K562 (cell line): Measurements from ENCODE around the gene CMBL. TPM values are rescaled to one million over a fixed set of nuclear protein-coding genes. Genes with fewer than 3 reads are reported as not detected.

Experiments used
- BACH1 ChIP-seq: fragments of 200-800 bp; sonication (Bioruptor generic); IDR thresholded peaks from 2 replicates; pipeline ENCODE4 v1.6.1; 2016; ENCODE audit warnings: missing genetic modification characterization, missing compliant biosample characterization
- CBFA2T3 ChIP-seq: fragments of 450-650 bp; IDR thresholded peaks from 2 replicates; pipeline ENCODE4 v1.6.1; 2017
- CREBBP ChIP-seq: IDR thresholded peaks from one replicate; pipeline ENCODE4 v1.6.1; 2012; ENCODE audit warnings: low read depth, mild to moderate bottlenecking, control low read depth, inconsistent platforms, low read length
- CTBP1 ChIP-seq: fragments of 450-650 bp; IDR thresholded peaks from 2 replicates; pipeline ENCODE4 v1.6.1; 2016; ENCODE audit warnings: borderline replicate concordance
- EP300 ChIP-seq: IDR thresholded peaks from 2 replicates; pipeline ENCODE4 v1.6.1; 2012; ENCODE audit warnings: low read length, improper control_type of control experiment
- FIP1L1 ChIP-seq: fragments of 200-400 bp; formaldehyde crosslinking; IDR thresholded peaks from 2 replicates; pipeline ENCODE4 v1.6.1; 2018; ENCODE audit warnings: mild to moderate bottlenecking, low read depth, low read length; ENCODE audit not compliant: poor library complexity, severe bottlenecking
- FOXA1 ChIP-seq: fragments of 450-650 bp; IDR thresholded peaks from 2 replicates; pipeline ENCODE4 v1.6.1; 2016; ENCODE audit warnings: mild to moderate bottlenecking, borderline replicate concordance
- GATAD2B ChIP-seq: fragments of 450-650 bp; IDR thresholded peaks from 2 replicates; pipeline ENCODE4 v1.6.1; 2017; ENCODE audit warnings: mild to moderate bottlenecking, borderline replicate concordance
- HDAC1 ChIP-seq, 2 experiments: fragments of 450-650 bp; IDR thresholded peaks; 2 replicates each; pipeline ENCODE4 v1.6.1; 2016 to 2017; ENCODE audit warnings: inconsistent platforms in 1 of 2, mild to moderate bottlenecking in 1 of 2, moderate library complexity in 1 of 2
- HNRNPL ChIP-seq: fragments of 200-400 bp; formaldehyde crosslinking; IDR thresholded peaks from 2 replicates; pipeline ENCODE4 v1.6.1; 2017; ENCODE audit warnings: low read depth, mild to moderate bottlenecking, low read length
- LEF1 ChIP-seq: fragments of 450-650 bp; IDR thresholded peaks from 2 replicates; pipeline ENCODE4 v1.6.1; 2016; ENCODE audit warnings: mild to moderate bottlenecking
- MTA1 ChIP-seq: fragments of 450-650 bp; IDR thresholded peaks from 2 replicates; pipeline ENCODE4 v1.6.1; 2017; ENCODE audit warnings: borderline replicate concordance
- NCOA1 ChIP-seq: fragments of 450-650 bp; IDR thresholded peaks from 2 replicates; pipeline ENCODE4 v1.6.1; 2016; ENCODE audit warnings: low read depth
- NR3C1 ChIP-seq: sonication (generic); formaldehyde crosslinking; IDR thresholded peaks from 2 replicates; pipeline ENCODE4 v1.8.1; 2022; ENCODE audit warnings: missing genetic modification reagents
- NRF1 ChIP-seq, 2 experiments: fragments of 450-650 bp; IDR thresholded peaks in 1 of 2; conservative IDR thresholded peaks in 1 of 2; 2 replicates each; pipeline ENCODE4 v1.6.1; 2014; ENCODE audit warnings: mild to moderate bottlenecking in 2 of 2
- PKNOX1 ChIP-seq: fragments of 450-650 bp; IDR thresholded peaks from 2 replicates; pipeline ENCODE4 v1.6.1; 2016
- SMARCA4 ChIP-seq: fragments of 450-650 bp; IDR thresholded peaks from 2 replicates; pipeline ENCODE4 v1.6.1; 2016
- TAF15 ChIP-seq: fragments of 200-400 bp; formaldehyde crosslinking; IDR thresholded peaks from 2 replicates; pipeline ENCODE4 v1.6.1; 2017; ENCODE audit warnings: mild to moderate bottlenecking, low read depth, low read length, moderate library complexity
- ZBTB1 ChIP-seq: sonication (generic); formaldehyde crosslinking; IDR thresholded peaks from 2 replicates; pipeline ENCODE4 v1.8.1; 2023; ENCODE audit warnings: missing genetic modification reagents, low read depth, mild to moderate bottlenecking, borderline replicate concordance
- ZEB2 ChIP-seq: fragments of 450-650 bp; IDR thresholded peaks from 2 replicates; pipeline ENCODE4 v1.6.1; 2016
- ZKSCAN1 ChIP-seq: fragments of 150-350 bp; IDR thresholded peaks from 2 replicates; pipeline ENCODE4 v1.6.1; 2016; ENCODE audit warnings: low read depth, low read length
- ZNF24 ChIP-seq: fragments of 450-650 bp; IDR thresholded peaks from 2 replicates; pipeline ENCODE4 v1.6.1; 2016
- ZNF507 ChIP-seq: conservative IDR thresholded peaks from 2 replicates; pipeline ENCODE4 v1.6.1; 2017; ENCODE audit warnings: missing genetic modification characterization, missing compliant biosample characterization
- ZNF57 ChIP-seq: fragments of 450-650 bp; formaldehyde crosslinking; IDR thresholded peaks from 2 replicates; pipeline ENCODE4 v1.4.0; 2020; ENCODE audit warnings: mild to moderate bottlenecking, moderate library complexity
- polyA plus RNA-seq, 8 experiments: library from polyadenylated mRNA; depleted of rRNA in 4 of 8; stranded (reverse) in 5 of 8; unstranded in 3 of 8; fragments of >200 nt; fragmentation: Nextera tagmentation in 2 of 8; fragmentation: Illumina TruSeq in 1 of 8; extraction: Ambion mirVana in 2 of 8; extraction: Trizol in 1 of 8; gene quantifications; 2 replicates each; pipeline versions ENCODE4 v1.2.1 to v1.2.3, GENCODE V29; 2011 to 2014; ENCODE audit warnings: inconsistent platforms in 1 of 8, missing spikeins in 1 of 8
- total RNA-seq, 7 experiments: library from RNA; depleted of rRNA in 6 of 7; stranded (reverse); fragments of >200 nt in 6 of 7; fragmentation: Illumina TruSeq in 2 of 7; extraction: Trizol in 2 of 7; gene quantifications; 2 replicates each; pipeline versions ENCODE4 v1.2.1 to v1.2.3, GENCODE V29; 2011 to 2021; ENCODE audit warnings: low replicate concordance in 1 of 7
- TF ChIP-seq, protein P1 (sequence below): fragments of 450-650 bp; IDR thresholded peaks from 2 replicates; pipeline ENCODE4 v1.6.1; 2018; ENCODE audit not compliant: partially characterized antibody
- TF ChIP-seq, protein P2 (sequence below): IDR thresholded peaks from 2 replicates; pipeline ENCODE4 v1.6.1; 2014; ENCODE audit warnings: antibody characterized with exemption

CMBL gene
- total and polyA plus RNA-seq, 9 of the 15 experiments (the other 6 are each of a cell fraction or from before 2014, with no cell fraction given) = 22.6 to 192 (median 71.1) TPM

- TF ChIP-seq, protein P1, sequence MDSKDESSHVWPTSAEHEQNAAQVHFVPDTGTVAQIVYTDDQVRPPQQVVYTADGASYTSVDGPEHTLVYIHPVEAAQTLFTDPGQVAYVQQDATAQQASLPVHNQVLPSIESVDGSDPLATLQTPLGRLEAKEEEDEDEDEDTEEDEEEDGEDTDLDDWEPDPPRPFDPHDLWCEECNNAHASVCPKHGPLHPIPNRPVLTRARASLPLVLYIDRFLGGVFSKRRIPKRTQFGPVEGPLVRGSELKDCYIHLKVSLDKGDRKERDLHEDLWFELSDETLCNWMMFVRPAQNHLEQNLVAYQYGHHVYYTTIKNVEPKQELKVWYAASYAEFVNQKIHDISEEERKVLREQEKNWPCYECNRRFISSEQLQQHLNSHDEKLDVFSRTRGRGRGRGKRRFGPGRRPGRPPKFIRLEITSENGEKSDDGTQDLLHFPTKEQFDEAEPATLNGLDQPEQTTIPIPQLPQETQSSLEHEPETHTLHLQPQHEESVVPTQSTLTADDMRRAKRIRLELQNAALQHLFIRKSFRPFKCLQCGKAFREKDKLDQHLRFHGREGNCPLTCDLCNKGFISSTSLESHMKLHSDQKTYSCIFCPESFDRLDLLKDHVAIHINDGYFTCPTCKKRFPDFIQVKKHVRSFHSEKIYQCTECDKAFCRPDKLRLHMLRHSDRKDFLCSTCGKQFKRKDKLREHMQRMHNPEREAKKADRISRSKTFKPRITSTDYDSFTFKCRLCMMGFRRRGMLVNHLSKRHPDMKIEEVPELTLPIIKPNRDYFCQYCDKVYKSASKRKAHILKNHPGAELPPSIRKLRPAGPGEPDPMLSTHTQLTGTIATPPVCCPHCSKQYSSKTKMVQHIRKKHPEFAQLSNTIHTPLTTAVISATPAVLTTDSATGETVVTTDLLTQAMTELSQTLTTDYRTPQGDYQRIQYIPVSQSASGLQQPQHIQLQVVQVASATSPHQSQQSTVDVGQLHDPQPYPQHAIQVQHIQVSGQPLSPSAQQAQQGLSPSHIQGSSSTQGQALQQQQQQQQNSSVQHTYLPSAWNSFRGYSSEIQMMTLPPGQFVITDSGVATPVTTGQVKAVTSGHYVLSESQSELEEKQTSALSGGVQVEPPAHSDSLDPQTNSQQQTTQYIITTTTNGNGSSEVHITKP = peak; percentile 57
- TF ChIP-seq FOXA1 (no peak), FIP1L1 (no peak), MTA1 (peak; percentile 35; the same call in 1 of the 2 replicates), EP300 (peak; percentile 56; the same call in 1 of the 2 replicates), LEF1 (peak; percentile 73), ZKSCAN1 (0 out of 2 replicates have a peak, but pooled peaks have one; percentile 40), NCOA1 (0 out of 2 replicates have a peak, but pooled peaks have one; percentile 25), ZNF24 (no peak; the same call in 1 of the 2 replicates), NRF1 (conservative IDR thresholded peaks at IDR 0.05 in 1 of 2, IDR thresholded peaks at IDR 0.05 in 1 of 2) (0 out of 4 replicates have a peak, but pooled peaks of 1 of the 2 experiments have one; percentile 15), CREBBP (no peak), HNRNPL (no peak), CBFA2T3 (peak; percentile 34; the same call in 1 of the 2 replicates), CTBP1 (peak; percentile 84), ZBTB1 (CRISPR knock-in tag) (no peak), PKNOX1 (peak; percentile 85), GATAD2B (no peak), ZNF507 (no peak), HDAC1 (IDR thresholded peaks at IDR 0.05) (peak in 1 of 2 experiments; percentile 66; a peak in 2 of 4 replicates), SMARCA4 (0 out of 2 replicates have a peak, but pooled peaks have one; percentile 41), NR3C1 (CRISPR knock-in tag) (no peak), ZEB2 (peak; percentile 68), ZNF57 (CRISPR knock-in tag) (no peak), TAF15 (no peak), BACH1 (tag) (no peak)
- TF ChIP-seq, protein P2, sequence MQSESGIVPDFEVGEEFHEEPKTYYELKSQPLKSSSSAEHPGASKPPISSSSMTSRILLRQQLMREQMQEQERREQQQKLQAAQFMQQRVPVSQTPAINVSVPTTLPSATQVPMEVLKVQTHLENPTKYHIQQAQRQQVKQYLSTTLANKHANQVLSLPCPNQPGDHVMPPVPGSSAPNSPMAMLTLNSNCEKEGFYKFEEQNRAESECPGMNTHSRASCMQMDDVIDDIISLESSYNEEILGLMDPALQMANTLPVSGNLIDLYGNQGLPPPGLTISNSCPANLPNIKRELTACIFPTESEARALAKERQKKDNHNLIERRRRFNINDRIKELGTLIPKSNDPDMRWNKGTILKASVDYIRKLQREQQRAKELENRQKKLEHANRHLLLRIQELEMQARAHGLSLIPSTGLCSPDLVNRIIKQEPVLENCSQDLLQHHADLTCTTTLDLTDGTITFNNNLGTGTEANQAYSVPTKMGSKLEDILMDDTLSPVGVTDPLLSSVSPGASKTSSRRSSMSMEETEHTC = peak; percentile 82
Measured at GRCh38 chr5:10320793-10321192, 13.1 kb upstream of the CMBL start (continued).
